Astrocyte (in vitro differentiated cells and primary cell): ENCODE results near the gene SVOPL.

Experiments
- CTCF ChIP-seq: IDR thresholded peaks from 2 replicates; pipeline ENCODE4 v1.5.1; 2011; ENCODE audit warnings: low read depth, mild to moderate bottlenecking, inconsistent platforms, low read length, moderate library complexity; ENCODE audit not compliant: insufficient read depth
- EZH2 ChIP-seq: IDR thresholded peaks from 2 replicates; pipeline ENCODE4 v1.6.1; 2012; ENCODE audit warnings: mild to moderate bottlenecking, low read length, inconsistent platforms; ENCODE audit not compliant: insufficient read depth

DNA sequence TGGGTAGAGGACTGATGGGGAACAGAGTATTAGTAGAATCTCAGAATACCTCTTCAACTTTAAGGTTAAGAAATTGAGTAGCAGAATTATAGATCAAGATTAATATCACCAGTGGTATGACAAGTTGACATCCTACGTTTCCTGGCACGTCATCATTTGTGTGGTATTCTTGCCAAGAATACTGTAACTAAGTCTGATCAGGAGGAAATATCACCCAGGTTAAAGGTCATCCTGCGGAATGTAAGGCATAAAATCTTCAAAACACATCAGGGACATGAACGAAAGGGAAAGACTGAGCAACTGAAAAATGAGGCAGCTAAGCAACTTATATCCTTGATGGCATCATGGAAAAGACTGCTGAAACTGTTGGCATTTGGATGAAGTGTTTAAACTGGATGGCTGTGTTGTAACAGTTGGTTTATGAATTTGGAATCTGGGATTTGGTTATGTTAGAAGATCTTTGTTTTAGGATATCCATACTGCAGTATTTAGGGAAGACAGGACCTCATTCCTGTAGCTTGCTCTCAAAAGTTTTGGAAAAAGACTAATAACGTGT is 155.0 kb downstream of the SVOPL start:
- TF ChIP-seq CTCF (no peak), EZH2 (no peak)
